Activated CD4-positive, alpha-beta T cell treated with anti-CD3 and anti-CD28 coated beads, Interleukin-2, amount 10 ng/mL, durations not matched to agents 24 days and 14 days (primary cell): ENCODE results near the gene PHF13. TPM values are rescaled to one million over a fixed set of nuclear protein-coding genes. Genes with fewer than 3 reads are reported as not detected.

Experiments used
- DNase-seq: peaks from one replicate; pipeline ENCODE4 v3.0.0; 2022
- H3K27ac Mint-ChIP-seq: one replicate; pipeline ENCODE4 v1.8.0; 2022; ENCODE audit warnings: mild to moderate bottlenecking, mixed read lengths
- H3K27me3 Mint-ChIP-seq: one replicate; pipeline ENCODE4 v1.8.0; 2022; ENCODE audit warnings: mixed read lengths
- H3K36me3 Mint-ChIP-seq: one replicate; pipeline ENCODE4 v1.8.0; 2022; ENCODE audit warnings: low read depth, mild to moderate bottlenecking, mixed read lengths
- H3K4me1 Mint-ChIP-seq: one replicate; pipeline ENCODE4 v1.8.0; 2021; ENCODE audit warnings: mixed read lengths
- H3K4me3 Mint-ChIP-seq: one replicate; pipeline ENCODE4 v1.8.0; 2022; ENCODE audit warnings: mild to moderate bottlenecking, moderate library complexity, mixed read lengths
- H3K9me3 Mint-ChIP-seq: one replicate; pipeline ENCODE4 v1.8.0; 2021; ENCODE audit warnings: mixed read lengths
- intact Hi-C: fragments of 100-400 bp; cut with micrococcal nuclease; formaldehyde crosslinking; loops from one replicate; pipeline ENCODE4 v1.15.1; 2023
- total RNA-seq: library from RNA; stranded (reverse); gene quantifications from 2 replicates; pipeline ENCODE4 v1.2.3, GENCODE V29; 2022

PHF13 gene
- total RNA-seq, 1 donor from 2014 or later: 20.1 TPM

DNA sequence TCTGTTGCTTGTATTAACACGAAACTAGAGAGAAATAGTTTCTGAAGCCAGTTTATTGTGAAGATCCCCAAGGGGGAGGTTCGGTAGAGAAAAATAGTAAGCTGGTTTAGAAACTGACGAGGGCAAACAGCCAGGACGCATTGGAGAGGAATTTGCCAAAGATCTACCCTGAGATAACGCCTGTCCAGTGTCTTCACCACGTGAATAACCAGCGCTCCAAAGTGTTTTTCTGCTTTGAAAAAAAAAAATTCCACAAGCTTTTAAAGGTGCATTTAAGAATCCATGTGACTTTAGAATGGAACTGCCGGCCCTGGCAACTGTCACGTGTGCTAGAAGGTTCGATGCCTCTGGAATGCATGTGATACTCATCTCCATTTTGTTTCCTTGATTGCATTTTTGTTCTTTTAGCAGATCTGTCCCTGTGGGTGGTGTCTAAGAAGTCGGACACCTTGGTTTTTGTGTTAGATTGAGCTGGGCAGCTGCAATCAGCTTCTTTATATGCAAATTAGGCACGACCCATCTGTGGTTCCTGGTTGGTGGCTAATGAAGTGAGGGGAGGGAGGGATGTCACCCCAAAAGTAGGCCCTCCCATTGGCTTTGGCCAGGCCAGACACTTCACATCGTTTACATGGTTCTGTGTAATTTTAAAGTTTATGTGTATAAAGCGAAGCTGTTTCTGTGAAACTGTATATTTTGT lies 9.9 kb downstream of the PHF13 start:
- no peaks in the 10 kb centered on the region for H3K9me3 Mint-ChIP-seq
- H3K27ac Mint-ChIP-seq: no peak overlapping the region
- intact Hi-C loops: no loop called here
- no peaks in the 10 kb centered on the region for H3K27me3 Mint-ChIP-seq
- no peak overlapping the region for H3K4me3 Mint-ChIP-seq
- peaks cover 45% of the 10 kb centered on the region for H3K36me3 Mint-ChIP-seq
- peaks cover 26% of the 10 kb centered on the region for H3K4me1 Mint-ChIP-seq
- DNase-seq: no peak

DNA sequence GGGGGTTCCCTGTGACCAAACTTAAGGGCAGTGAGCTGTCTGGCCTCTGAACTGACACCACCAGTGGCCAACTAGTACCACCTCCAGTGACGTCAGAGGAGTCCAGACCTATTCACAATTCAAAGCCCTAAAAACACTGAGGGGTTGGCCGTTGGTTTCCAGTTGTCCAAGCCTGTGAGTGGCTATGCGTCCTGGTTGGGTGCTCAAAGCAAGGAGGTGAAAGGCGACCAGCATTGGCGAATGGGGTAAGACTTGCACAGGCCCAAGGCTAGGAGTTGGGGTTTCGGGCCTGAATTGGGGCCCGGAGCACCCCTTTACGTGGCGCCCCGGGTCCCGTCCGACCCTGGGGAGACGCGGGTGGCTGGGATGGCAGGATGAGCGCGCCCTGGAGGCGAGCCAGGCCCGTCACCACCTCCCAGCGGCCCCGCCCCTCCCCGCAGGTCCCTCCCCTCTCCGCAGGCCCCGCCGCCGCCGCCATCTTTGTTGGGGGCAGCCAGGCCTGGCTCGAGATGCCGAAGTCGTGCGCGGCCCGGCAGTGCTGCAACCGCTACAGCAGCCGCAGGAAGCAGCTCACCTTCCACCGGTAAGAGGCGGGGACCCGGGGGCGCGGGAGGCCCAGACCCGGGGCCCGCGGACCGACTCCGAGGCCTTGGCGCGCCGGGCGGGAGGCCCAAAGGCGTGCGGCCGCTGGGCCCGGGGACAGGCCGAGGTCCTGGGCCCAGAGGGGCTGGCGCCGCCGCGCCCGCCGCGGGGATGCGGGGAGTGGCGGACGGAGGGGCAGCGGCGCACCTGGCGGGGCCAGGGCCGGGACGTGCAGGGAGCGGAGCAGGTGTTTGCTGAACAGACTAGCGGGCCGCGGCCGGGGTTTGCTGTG lies 11.4 kb downstream of the PHF13 start, which contains the start of gene THAP3:
THAP3 (plus strand) TSS at position 159 of the 874 bp plus-strand sequence; CDS start at position 510, 351 bp downstream.
- peaks cover 41% of the 10 kb centered on the region for H3K36me3 Mint-ChIP-seq
- H3K27ac Mint-ChIP-seq: peak within 1 kb of the TSS; percentile 90
- peaks cover 28% of the 10 kb centered on the region for H3K4me1 Mint-ChIP-seq
- no peaks in the 10 kb centered on the region for H3K9me3 Mint-ChIP-seq
- H3K27me3 Mint-ChIP-seq: no peaks in the 10 kb centered on the region
- H3K4me3 Mint-ChIP-seq: peak within 1 kb of the TSS; percentile 95
- intact Hi-C loops: loop anchor here (1.0 kb wide), 3 partner anchors 12 to 71 kb away; partner anchors contain the start of genes NOL9 and PHF13
- DNase-seq: peak; percentile 95

- peak; percentile 69 for DNase-seq
- peak overlapping the region; percentile 90 for H3K27ac Mint-ChIP-seq
- peaks cover 42% of the 10 kb centered on the region for H3K36me3 Mint-ChIP-seq
- H3K4me3 Mint-ChIP-seq: peak overlapping the region; percentile 95
- H3K27me3 Mint-ChIP-seq: no peaks in the 10 kb centered on the region
- H3K9me3 Mint-ChIP-seq: no peaks in the 10 kb centered on the region
- peaks cover 29% of the 10 kb centered on the region for H3K4me1 Mint-ChIP-seq
- intact Hi-C loops: loop anchor here (1.0 kb wide), 3 partner anchors 12 to 71 kb away; partner anchors contain the start of genes NOL9 and PHF13
Observed at GRCh38 chr1:6625584-6626149, 12.1 kb downstream of the PHF13 start.

GRCh38 chr1:6627031-6627430 lies 13.5 kb downstream of the PHF13 start:
- intact Hi-C loops: no loop called here
- H3K36me3 Mint-ChIP-seq: peaks cover 37% of the 10 kb centered on the region
- no peak overlapping the region for H3K27ac Mint-ChIP-seq
- H3K4me1 Mint-ChIP-seq: peaks cover 29% of the 10 kb centered on the region
- no peaks in the 10 kb centered on the region for H3K9me3 Mint-ChIP-seq
- peak overlapping the region; percentile 95 for H3K4me3 Mint-ChIP-seq
- DNase-seq: no peak
- H3K27me3 Mint-ChIP-seq: no peaks in the 10 kb centered on the region

GRCh38 chr1:6627841-6628545 lies 14.5 kb downstream of the PHF13 start:
- intact Hi-C loops: no loop called here
- peak overlapping the region; percentile 5 for H3K4me3 Mint-ChIP-seq

DNA sequence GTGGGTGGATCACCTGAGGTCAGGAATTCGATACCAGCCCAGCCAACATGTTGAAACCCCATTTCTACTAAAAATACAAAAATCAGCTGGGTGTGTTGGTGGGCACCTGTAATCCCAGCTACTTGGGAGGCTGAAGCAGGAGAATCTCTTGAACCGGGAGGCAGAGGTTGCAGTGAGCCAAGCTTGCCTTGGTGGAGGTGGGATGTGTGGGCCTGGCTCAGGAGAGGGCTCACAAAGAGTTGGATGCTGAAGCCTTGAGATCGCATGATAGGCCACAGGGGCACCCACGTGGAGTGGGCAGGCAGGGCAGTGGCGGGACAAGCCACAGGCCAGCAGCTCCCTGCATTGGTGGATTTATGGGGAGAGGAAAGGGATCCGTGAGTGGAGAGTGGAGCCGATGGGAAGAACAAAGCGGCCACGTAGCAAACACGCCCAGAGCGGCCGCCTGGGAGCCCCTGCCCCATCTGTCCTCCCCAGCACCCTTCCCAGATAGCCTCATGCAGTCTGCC lies 15.5 kb downstream of the PHF13 start:
- Mint-ChIP-seq H3K4me3 (no peak overlapping the region), H3K27me3 (no peaks in the 10 kb centered on the region), H3K27ac (no peak overlapping the region), H3K4me1 (peaks cover 25% of the 10 kb centered on the region), H3K36me3 (peaks cover 36% of the 10 kb centered on the region), H3K9me3 (no peaks in the 10 kb centered on the region)
- intact Hi-C loops: no loop called here
- no peak for DNase-seq

More at GRCh38 chr1:6627841-6628545, 14.5 kb downstream of the PHF13 start:
- Mint-ChIP-seq H3K9me3 (no peaks in the 10 kb centered on the region), H3K27me3 (no peaks in the 10 kb centered on the region), H3K36me3 (peaks cover 34% of the 10 kb centered on the region), H3K4me1 (peaks cover 29% of the 10 kb centered on the region), H3K27ac (peak overlapping the region; percentile 46)
- no peak for DNase-seq

GRCh38 chr1:6630027-6630426 lies 16.5 kb downstream of the PHF13 start:
- no peaks in the 10 kb centered on the region for H3K9me3 Mint-ChIP-seq
- peaks cover 21% of the 10 kb centered on the region for H3K4me1 Mint-ChIP-seq
- H3K4me3 Mint-ChIP-seq: no peak overlapping the region
- no peak for DNase-seq
- no peaks in the 10 kb centered on the region for H3K27me3 Mint-ChIP-seq
- intact Hi-C loops: no loop called here
- H3K27ac Mint-ChIP-seq: no peak overlapping the region
- H3K36me3 Mint-ChIP-seq: peaks cover 40% of the 10 kb centered on the region

DNA sequence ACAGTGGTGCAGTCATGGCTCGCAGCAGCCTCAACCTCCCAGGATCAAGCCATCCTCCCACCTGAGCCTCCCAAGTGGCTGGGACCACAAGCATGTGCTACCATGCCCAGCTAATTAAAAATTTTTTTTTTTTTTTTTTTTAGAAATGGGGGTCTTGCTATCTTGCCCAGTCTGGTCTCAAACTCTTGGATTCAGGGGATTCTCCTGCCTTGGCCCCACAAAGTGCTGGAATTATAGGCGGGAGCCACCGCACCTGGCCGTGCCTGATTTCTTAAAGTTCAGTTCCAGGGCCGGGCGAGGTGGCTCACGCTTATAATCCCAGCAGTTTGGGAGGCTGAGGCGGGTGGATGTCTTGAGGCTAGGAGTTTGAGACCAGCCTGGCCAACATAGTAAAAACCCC lies 17.5 kb downstream of the PHF13 start:
- no peak for DNase-seq
- Mint-ChIP-seq H3K27me3 (no peaks in the 10 kb centered on the region), H3K27ac (no peak overlapping the region), H3K9me3 (no peaks in the 10 kb centered on the region), H3K4me3 (no peak overlapping the region), H3K36me3 (peaks cover 39% of the 10 kb centered on the region), H3K4me1 (peaks cover 17% of the 10 kb centered on the region)
- intact Hi-C loops: no loop called here

GRCh38 chr1:6632588-6633514 lies 19.3 kb downstream of the PHF13 start:
- no peak for DNase-seq
- H3K4me1 Mint-ChIP-seq: peaks cover 4% of the 10 kb centered on the region
- intact Hi-C loops: no loop called here
- H3K9me3 Mint-ChIP-seq: no peaks in the 10 kb centered on the region
- no peaks in the 10 kb centered on the region for H3K27me3 Mint-ChIP-seq
- peaks cover 39% of the 10 kb centered on the region for H3K36me3 Mint-ChIP-seq
- no peak overlapping the region for H3K27ac Mint-ChIP-seq
- H3K4me3 Mint-ChIP-seq: no peak overlapping the region

GRCh38 chr1:6634371-6635052 lies 21.0 kb downstream of the PHF13 start:
- Mint-ChIP-seq H3K36me3 (peaks cover 38% of the 10 kb centered on the region), H3K27ac (no peak overlapping the region), H3K27me3 (no peaks in the 10 kb centered on the region), H3K4me3 (no peak overlapping the region), H3K4me1 (peaks cover 3% of the 10 kb centered on the region), H3K9me3 (no peaks in the 10 kb centered on the region)
- intact Hi-C loops: no loop called here
- peak; percentile 78 for DNase-seq

- no peak for DNase-seq
- Mint-ChIP-seq H3K27ac (no peak overlapping the region), H3K36me3 (peaks cover 33% of the 10 kb centered on the region), H3K27me3 (no peaks in the 10 kb centered on the region), H3K4me1 (no peaks in the 10 kb centered on the region), H3K9me3 (no peaks in the 10 kb centered on the region), H3K4me3 (no peak overlapping the region)
- intact Hi-C loops: no loop called here
Observed at GRCh38 chr1:6635161-6635909, 21.8 kb downstream of the PHF13 start.
